GM12878 (cell line): ENCODE measurements around the gene CPEB1. TPM values are rescaled to one million over a fixed set of nuclear protein-coding genes. Genes with fewer than 3 reads are reported as not detected.

Experiments
- ATAC-seq: fragments of 200-7000 bp; cut with Tn5 transposase; 3 replicates; pipeline ENCODE4 v1.9.1; 2020; ENCODE audit warnings: mild to moderate bottlenecking, moderate library complexity
- BruUV-seq: library from RNA; stranded (reverse); fragments of 400-500 nt; replicated peaks from 2 replicates; lab custom pipeline; 2021; lab: Mats Ljungman, UMichigan
- CTCF ChIA-PET: fragments of 300-600 bp; sonication (Branson Sonifier 250); formaldehyde crosslinking; extraction: SDS; loops from one replicate; lab custom pipeline; 2021; ENCODE audit warnings: inconsistent platforms; lab: Yijun Ruan, JAX
- POLR2A ChIA-PET: fragments of 350-600 bp; formaldehyde crosslinking; extraction: SDS; loops from one replicate; lab custom pipeline; 2021; ENCODE audit warnings: inconsistent platforms; lab: Charles Lee
- RAD21 ChIA-PET: fragments of 300-600 bp; sonication (Branson Sonifier 250); formaldehyde crosslinking; loops from one replicate; lab custom pipeline; 2023; ENCODE audit warnings: antibody characterized with exemption; ENCODE audit not compliant: unreplicated experiment; lab: Charles Lee
- SMC1A ChIA-PET: fragments of 300-600 bp; sonication (Branson Sonifier 250); formaldehyde crosslinking; loops from one replicate; lab custom pipeline; 2023; ENCODE audit not compliant: unreplicated experiment, uncharacterized antibody; lab: Charles Lee
- DNase-seq: peaks from one replicate; pipeline ENCODE4 v3.0.0-alpha.2; 2011; ENCODE audit warnings: low read depth, low spot score
- FAIRE-seq: peaks from 3 replicates; lab custom pipeline; 2011; peaks lifted over from hg19 to GRCh38; lab: Jason Lieb, UNC
- H2AFZ ChIP-seq: 2 replicates; pipeline ENCODE4 v1.6.0; 2011; ENCODE audit warnings: low read depth, low read length, control low read depth; ENCODE audit not compliant: control insufficient read depth
- H3K27ac ChIP-seq: 2 replicates; pipeline ENCODE4 v1.5.1; 2011; ENCODE audit warnings: control low read depth; ENCODE audit not compliant: control insufficient read depth, insufficient read depth
- H3K27me3 ChIP-seq, 2 experiments: replicated peaks in 1 of 2; 2 replicates each; pipeline versions ENCODE4 v1.6.0 to v1.6.1; 2011; ENCODE audit warnings: low read length in 1 of 2; ENCODE audit not compliant: control insufficient read depth in 2 of 2, insufficient read depth in 2 of 2
- H3K36me3 ChIP-seq, 2 experiments: 2 replicates each; pipeline ENCODE4 v1.5.1; 2011; ENCODE audit warnings: low read length in 1 of 2; ENCODE audit not compliant: control insufficient read depth in 2 of 2, insufficient read depth in 2 of 2
- H3K4me1 ChIP-seq: 2 replicates; pipeline ENCODE4 v1.6.1; 2011; ENCODE audit warnings: mild to moderate bottlenecking, low read length, moderate library complexity, mixed read lengths; ENCODE audit not compliant: control insufficient read depth, insufficient read depth
- H3K4me2 ChIP-seq: 2 replicates; pipeline ENCODE4 v1.6.0; 2011; ENCODE audit warnings: control low read depth; ENCODE audit not compliant: control insufficient read depth, insufficient read depth
- H3K4me3 ChIP-seq: fragments of 200-600 bp; sonication (generic); 2 replicates; pipeline ENCODE4 v1.5.1; 2016
- H3K79me2 ChIP-seq: 2 replicates; pipeline ENCODE4 v1.6.0; 2011; ENCODE audit warnings: low read length; ENCODE audit not compliant: control insufficient read depth, insufficient read depth
- H3K9ac ChIP-seq: 2 replicates; pipeline ENCODE4 v1.8.0; 2011; ENCODE audit warnings: low read length, control low read depth, mixed read lengths; ENCODE audit not compliant: control insufficient read depth, insufficient read depth
- H3K9me3 ChIP-seq: replicated peaks from 3 replicates; pipeline ENCODE4 v1.5.1; 2011; ENCODE audit warnings: mild to moderate bottlenecking, low read length; ENCODE audit not compliant: control insufficient read depth, insufficient read depth
- H4K20me1 ChIP-seq: 2 replicates; pipeline ENCODE4 v1.6.0; 2011; ENCODE audit not compliant: control insufficient read depth, insufficient read depth
- CHD1 ChIP-seq: IDR thresholded peaks from 2 replicates; pipeline ENCODE4 v1.6.1; 2012; ENCODE audit warnings: low read depth, low read length, improper control_type of control experiment
- FOS ChIP-seq: IDR thresholded peaks from 3 replicates; pipeline ENCODE4 v1.6.1; 2011; ENCODE audit warnings: borderline replicate concordance; ENCODE audit not compliant: insufficient read length; ENCODE audit errors: extremely low read depth
- FOXM1 ChIP-seq: IDR thresholded peaks from 2 replicates; pipeline ENCODE4 v1.6.1; 2012; ENCODE audit warnings: low read depth, mild to moderate bottlenecking, inconsistent platforms, low read length, moderate library complexity
- GABPA ChIP-seq: IDR thresholded peaks from 2 replicates; pipeline ENCODE4 v1.6.1; 2014; ENCODE audit warnings: antibody characterized with exemption, low read depth, mild to moderate bottlenecking, inconsistent platforms
- MEF2A ChIP-seq: IDR thresholded peaks from 2 replicates; pipeline ENCODE4 v1.6.1; 2011; ENCODE audit warnings: low read depth, mild to moderate bottlenecking, low read length, moderate library complexity; ENCODE audit not compliant: insufficient read depth
- MEF2B ChIP-seq: fragments of 450-650 bp; IDR thresholded peaks from 2 replicates; pipeline ENCODE4 v1.6.1; 2018; ENCODE audit warnings: mild to moderate bottlenecking, moderate library complexity; ENCODE audit not compliant: partially characterized antibody, poor library complexity, severe bottlenecking
- STAT1 ChIP-seq: fragments of 450-650 bp; conservative IDR thresholded peaks from 2 replicates; pipeline ENCODE4 v1.6.1; 2014; ENCODE audit warnings: antibody characterized with exemption, mild to moderate bottlenecking
- TAF1 ChIP-seq: IDR thresholded peaks from 2 replicates; pipeline ENCODE4 v1.6.1; 2011; ENCODE audit warnings: mild to moderate bottlenecking, low read depth, low read length, borderline replicate concordance
- TCF3 ChIP-seq: IDR thresholded peaks from 2 replicates; pipeline ENCODE4 v1.6.1; 2012; ENCODE audit warnings: low read depth, mild to moderate bottlenecking, low read length, borderline replicate concordance; ENCODE audit not compliant: insufficient read depth
- ZSCAN29 ChIP-seq: fragments of 450-650 bp; IDR thresholded peaks from 2 replicates; pipeline ENCODE4 v1.6.1; 2017; ENCODE audit warnings: mild to moderate bottlenecking, moderate library complexity
- WGBS: methylation state at CpG from one replicate; pipeline ENCODE4 v1.1.6; 2016; ENCODE audit warnings: low lambda C conversion rate; ENCODE audit not compliant: insufficient replicate concordance, insufficient coverage; ENCODE audit errors: missing lambda C conversion rate; 5-methylcytosine and 5-hydroxymethylcytosine counted together
- in situ Hi-C: fragments of 300-500 bp; cut with MboI; formaldehyde crosslinking; loops from 9 replicates; pipeline ENCODE4 v1.14.3; 2018; ENCODE audit warnings: mixed read lengths
- intact Hi-C: fragments of 100-400 bp; cut with micrococcal nuclease; formaldehyde crosslinking; loops from one replicate; pipeline ENCODE4 v1.14.2; 2022; ENCODE audit not compliant: unreplicated experiment
- polyA plus RNA-seq, 11 experiments: library from polyadenylated mRNA; depleted of rRNA in 4 of 11; unstranded in 6 of 11; stranded (reverse) in 5 of 11; fragments of >200 nt; fragmentation: Nextera tagmentation in 4 of 11; fragmentation: Illumina TruSeq in 1 of 11; extraction: Ambion mirVana in 4 of 11; extraction: Trizol in 1 of 11; gene quantifications; 1 replicate in 1 of 11; 2 replicates in 10 of 11; pipeline versions ENCODE4 v1.2.1 to v1.2.3, GENCODE V29; 2011 to 2016; ENCODE audit warnings: inconsistent platforms in 2 of 11, missing spikeins in 2 of 11, low read depth in 1 of 11
- total RNA-seq, 4 experiments: library from RNA; depleted of rRNA in 3 of 4; stranded (reverse); fragments of >200 nt in 3 of 4; fragmentation: Illumina TruSeq in 1 of 4; extraction: Trizol in 1 of 4; gene quantifications; 2 replicates each; pipeline versions ENCODE4 v1.2.1 to v1.2.3, GENCODE V29; 2013 to 2021
- TF ChIP-seq, protein P1 (sequence below): fragments of 450-650 bp; formaldehyde crosslinking; IDR thresholded peaks from 2 replicates; pipeline ENCODE4 v1.5.0; 2022; ENCODE audit warnings: mild to moderate bottlenecking, missing genetic modification characterization
- TF ChIP-seq, protein P2 (sequence below): IDR thresholded peaks from 2 replicates; pipeline ENCODE4 v1.6.1; 2011; ENCODE audit warnings: low read depth, mild to moderate bottlenecking, low read length, moderate library complexity, borderline replicate concordance; ENCODE audit errors: extremely low read depth
- TF ChIP-seq, protein P3 (sequence below): fragments of 450-650 bp; IDR thresholded peaks from 2 replicates; pipeline ENCODE4 v1.6.1; 2017; ENCODE audit warnings: mild to moderate bottlenecking, moderate library complexity
- TF ChIP-seq, protein P4 (sequence below): fragments of 450-650 bp; IDR thresholded peaks from 2 replicates; pipeline ENCODE4 v1.6.1; 2017; ENCODE audit warnings: mild to moderate bottlenecking, low read depth, inconsistent platforms; ENCODE audit not compliant: poor library complexity, severe bottlenecking

The CPEB1 gene
- total and polyA plus RNA-seq, 10 of the 15 experiments (the other 5 are each of a cell fraction or from before 2014, with no cell fraction given): 0.05 to 1.1 (median 0.46) TPM

DNA sequence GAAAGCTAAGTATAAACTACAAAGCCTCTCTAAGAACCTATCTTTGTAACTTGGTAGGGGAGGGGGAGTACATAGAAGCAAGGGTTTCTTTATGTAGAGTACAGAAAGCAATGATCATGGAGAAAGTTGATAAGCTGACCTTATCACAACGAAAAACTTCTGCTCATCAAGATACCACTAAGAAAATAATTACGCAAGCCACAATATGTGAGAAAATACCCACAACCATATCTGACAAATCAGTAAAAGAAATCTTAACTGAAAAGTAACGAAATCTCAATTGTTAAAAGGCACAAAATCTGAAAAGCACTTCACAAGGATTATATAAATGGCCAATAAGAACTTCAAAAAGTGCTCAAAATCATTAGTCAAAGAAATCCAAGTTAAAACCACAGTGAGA is 71.8 kb downstream of the CPEB1 start:
- ChIA-PET SMC1A (interaction anchor here (0.8 kb wide), 2 partner anchors 34 to 75 kb away, joined by 3 read pairs; no protein-coding TSS in a partner anchor), CTCF (no interaction called here), RAD21 (no interaction called here), POLR2A (no interaction called here)
- intact Hi-C loops: no loop called here
- H3K36me3 ChIP-seq: no peaks in the 10 kb centered on the region
- no peak overlapping the region for H2AFZ ChIP-seq
- 29% methylated on average over 3 of the region's 3 CpGs for WGBS
- ATAC-seq (no peak), FAIRE-seq (no peak), DNase-seq (no peak)
- no peak overlapping the region for H3K4me3 ChIP-seq
- H3K27ac ChIP-seq: no peak overlapping the region
- H4K20me1 ChIP-seq: no peaks in the 10 kb centered on the region
- H3K9me3 ChIP-seq: no peaks in the 10 kb centered on the region
- H3K79me2 ChIP-seq: no peaks in the 10 kb centered on the region
- in situ Hi-C loops: no loop called here
- no peaks in the 10 kb centered on the region for H3K4me1 ChIP-seq
- no peak overlapping the region for H3K9ac ChIP-seq
- no TSS peak for BruUV-seq
- peaks cover 2 to 10% of the 10 kb centered on the region in 2 experiments; a peak in 2 of 4 replicates for H3K27me3 ChIP-seq
- H3K4me2 ChIP-seq: no peak overlapping the region
- TF ChIP-seq CHD1 (no peak), TAF1 (no peak), MEF2A (no peak), STAT1 (no peak), MEF2B (no peak), FOS (no peak), ZSCAN29 (no peak), TCF3 (no peak), GABPA (no peak), FOXM1 (no peak)
- TF ChIP-seq, protein P1, sequence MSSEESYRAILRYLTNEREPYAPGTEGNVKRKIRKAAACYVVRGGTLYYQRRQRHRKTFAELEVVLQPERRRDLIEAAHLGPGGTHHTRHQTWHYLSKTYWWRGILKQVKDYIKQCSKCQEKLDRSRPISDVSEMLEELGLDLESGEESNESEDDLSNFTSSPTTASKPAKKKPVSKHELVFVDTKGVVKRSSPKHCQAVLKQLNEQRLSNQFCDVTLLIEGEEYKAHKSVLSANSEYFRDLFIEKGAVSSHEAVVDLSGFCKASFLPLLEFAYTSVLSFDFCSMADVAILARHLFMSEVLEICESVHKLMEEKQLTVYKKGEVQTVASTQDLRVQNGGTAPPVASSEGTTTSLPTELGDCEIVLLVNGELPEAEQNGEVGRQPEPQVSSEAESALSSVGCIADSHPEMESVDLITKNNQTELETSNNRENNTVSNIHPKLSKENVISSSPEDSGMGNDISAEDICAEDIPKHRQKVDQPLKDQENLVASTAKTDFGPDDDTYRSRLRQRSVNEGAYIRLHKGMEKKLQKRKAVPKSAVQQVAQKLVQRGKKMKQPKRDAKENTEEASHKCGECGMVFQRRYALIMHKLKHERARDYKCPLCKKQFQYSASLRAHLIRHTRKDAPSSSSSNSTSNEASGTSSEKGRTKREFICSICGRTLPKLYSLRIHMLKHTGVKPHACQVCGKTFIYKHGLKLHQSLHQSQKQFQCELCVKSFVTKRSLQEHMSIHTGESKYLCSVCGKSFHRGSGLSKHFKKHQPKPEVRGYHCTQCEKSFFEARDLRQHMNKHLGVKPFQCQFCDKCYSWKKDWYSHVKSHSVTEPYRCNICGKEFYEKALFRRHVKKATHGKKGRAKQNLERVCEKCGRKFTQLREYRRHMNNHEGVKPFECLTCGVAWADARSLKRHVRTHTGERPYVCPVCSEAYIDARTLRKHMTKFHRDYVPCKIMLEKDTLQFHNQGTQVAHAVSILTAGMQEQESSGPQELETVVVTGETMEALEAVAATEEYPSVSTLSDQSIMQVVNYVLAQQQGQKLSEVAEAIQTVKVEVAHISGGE (CRISPR knock-in tag): no peak
- TF ChIP-seq, protein P2, sequence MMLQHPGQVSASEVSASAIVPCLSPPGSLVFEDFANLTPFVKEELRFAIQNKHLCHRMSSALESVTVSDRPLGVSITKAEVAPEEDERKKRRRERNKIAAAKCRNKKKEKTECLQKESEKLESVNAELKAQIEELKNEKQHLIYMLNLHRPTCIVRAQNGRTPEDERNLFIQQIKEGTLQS: no peak
- TF ChIP-seq, protein P3, sequence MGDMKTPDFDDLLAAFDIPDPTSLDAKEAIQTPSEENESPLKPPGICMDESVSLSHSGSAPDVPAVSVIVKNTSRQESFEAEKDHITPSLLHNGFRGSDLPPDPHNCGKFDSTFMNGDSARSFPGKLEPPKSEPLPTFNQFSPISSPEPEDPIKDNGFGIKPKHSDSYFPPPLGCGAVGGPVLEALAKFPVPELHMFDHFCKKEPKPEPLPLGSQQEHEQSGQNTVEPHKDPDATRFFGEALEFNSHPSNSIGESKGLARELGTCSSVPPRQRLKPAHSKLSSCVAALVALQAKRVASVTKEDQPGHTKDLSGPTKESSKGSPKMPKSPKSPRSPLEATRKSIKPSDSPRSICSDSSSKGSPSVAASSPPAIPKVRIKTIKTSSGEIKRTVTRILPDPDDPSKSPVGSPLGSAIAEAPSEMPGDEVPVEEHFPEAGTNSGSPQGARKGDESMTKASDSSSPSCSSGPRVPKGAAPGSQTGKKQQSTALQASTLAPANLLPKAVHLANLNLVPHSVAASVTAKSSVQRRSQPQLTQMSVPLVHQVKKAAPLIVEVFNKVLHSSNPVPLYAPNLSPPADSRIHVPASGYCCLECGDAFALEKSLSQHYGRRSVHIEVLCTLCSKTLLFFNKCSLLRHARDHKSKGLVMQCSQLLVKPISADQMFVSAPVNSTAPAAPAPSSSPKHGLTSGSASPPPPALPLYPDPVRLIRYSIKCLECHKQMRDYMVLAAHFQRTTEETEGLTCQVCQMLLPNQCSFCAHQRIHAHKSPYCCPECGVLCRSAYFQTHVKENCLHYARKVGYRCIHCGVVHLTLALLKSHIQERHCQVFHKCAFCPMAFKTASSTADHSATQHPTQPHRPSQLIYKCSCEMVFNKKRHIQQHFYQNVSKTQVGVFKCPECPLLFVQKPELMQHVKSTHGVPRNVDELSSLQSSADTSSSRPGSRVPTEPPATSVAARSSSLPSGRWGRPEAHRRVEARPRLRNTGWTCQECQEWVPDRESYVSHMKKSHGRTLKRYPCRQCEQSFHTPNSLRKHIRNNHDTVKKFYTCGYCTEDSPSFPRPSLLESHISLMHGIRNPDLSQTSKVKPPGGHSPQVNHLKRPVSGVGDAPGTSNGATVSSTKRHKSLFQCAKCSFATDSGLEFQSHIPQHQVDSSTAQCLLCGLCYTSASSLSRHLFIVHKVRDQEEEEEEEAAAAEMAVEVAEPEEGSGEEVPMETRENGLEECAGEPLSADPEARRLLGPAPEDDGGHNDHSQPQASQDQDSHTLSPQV: no peak
- TF ChIP-seq, protein P4, sequence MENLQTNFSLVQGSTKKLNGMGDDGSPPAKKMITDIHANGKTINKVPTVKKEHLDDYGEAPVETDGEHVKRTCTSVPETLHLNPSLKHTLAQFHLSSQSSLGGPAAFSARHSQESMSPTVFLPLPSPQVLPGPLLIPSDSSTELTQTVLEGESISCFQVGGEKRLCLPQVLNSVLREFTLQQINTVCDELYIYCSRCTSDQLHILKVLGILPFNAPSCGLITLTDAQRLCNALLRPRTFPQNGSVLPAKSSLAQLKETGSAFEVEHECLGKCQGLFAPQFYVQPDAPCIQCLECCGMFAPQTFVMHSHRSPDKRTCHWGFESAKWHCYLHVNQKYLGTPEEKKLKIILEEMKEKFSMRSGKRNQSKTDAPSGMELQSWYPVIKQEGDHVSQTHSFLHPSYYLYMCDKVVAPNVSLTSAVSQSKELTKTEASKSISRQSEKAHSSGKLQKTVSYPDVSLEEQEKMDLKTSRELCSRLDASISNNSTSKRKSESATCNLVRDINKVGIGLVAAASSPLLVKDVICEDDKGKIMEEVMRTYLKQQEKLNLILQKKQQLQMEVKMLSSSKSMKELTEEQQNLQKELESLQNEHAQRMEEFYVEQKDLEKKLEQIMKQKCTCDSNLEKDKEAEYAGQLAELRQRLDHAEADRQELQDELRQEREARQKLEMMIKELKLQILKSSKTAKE: no peak
